Left kidney (tissue), 8 donors: Measurements from ENCODE around the gene SLC4A5. TPM values are rescaled to one million over a fixed set of nuclear protein-coding genes. Genes with fewer than 3 reads are reported as not detected.

Source experiments
- DNase-seq: peaks from one replicate; pipeline ENCODE4 v3.0.0-alpha.2; 2013
- long read RNA-seq, 8 donors: transcript quantifications; one replicate each; lab custom pipeline, GENCODE V29; 2026
- polyA plus RNA-seq: library from polyadenylated mRNA; unstranded; fragments of 120-200 nt; gene quantifications from one replicate; pipeline ENCODE4 v1.2.1, GENCODE V29; 2013; ENCODE audit not compliant: insufficient read length

The SLC4A5 gene
- polyA plus RNA-seq = 3.7 TPM
- long read RNA-seq, donor 1 = 0 reads
- long read RNA-seq, donor 2, partial matches to known transcripts = 0 of 1 reads
- long read RNA-seq, donor 2, other reads (novel, unspliced or antisense) = 0 of 1 reads
- long read RNA-seq, donor 3 = 0 reads
- long read RNA-seq, donor 4 = 0 reads
- long read RNA-seq, donor 5 = 0 reads
- long read RNA-seq, donor 6, partial matches to known transcripts = 5 of 5 reads
- long read RNA-seq, donor 6, other reads (novel, unspliced or antisense) = 0 of 5 reads
- long read RNA-seq, donor 7 = 0 reads
- long read RNA-seq, donor 8 = 0 reads

- no peak for DNase-seq
These were observed at the start of gene SLC4A5 for GRCh38 chr2:74343316-74343715. TSS of gene SLC4A5 (minus strand) at chr2:74343416. CDS start at chr2:74315023, 28,393 bp downstream.

DNA sequence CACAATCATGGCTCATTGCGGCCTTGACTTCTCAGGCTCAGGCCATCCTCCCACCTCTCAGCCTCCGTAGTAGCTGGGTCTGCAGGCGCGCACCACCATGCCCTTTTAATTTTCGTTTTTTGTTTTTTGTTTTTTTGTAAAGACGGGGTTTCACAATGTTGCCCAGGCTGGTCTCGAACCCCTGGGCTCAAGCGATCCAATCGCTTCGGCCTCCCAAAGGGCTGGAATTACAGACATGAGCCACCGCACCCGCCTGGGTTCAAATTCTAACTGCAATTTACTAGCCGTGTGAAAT is 49.2 kb upstream of the SLC4A5 start:
- no peak for DNase-seq

- DNase-seq = peak; percentile 93
These were observed 48.6 kb upstream of the SLC4A5 start for GRCh38 chr2:74391580-74392448.

GRCh38 chr2:74391209-74391579 is 48.0 kb upstream of the SLC4A5 start:
- no peak for DNase-seq

DNA sequence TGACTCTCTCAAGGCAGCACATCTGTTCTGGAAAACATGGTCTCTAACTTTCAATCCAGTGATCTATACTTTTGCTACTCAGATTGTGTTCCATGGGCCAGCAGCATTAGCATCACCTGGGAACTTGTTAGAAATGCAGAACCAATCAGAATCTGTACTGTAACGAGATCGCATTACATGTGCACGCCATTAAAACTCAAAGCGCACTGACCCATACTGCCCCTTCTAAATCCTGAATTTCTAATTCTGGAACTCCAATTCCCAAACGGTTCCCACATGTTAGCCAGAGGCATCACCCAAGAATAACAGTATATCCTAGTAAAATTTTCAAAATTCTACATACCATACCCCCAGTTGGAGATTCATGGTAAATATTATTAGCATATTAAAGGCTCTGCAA is 47.4 kb upstream of the SLC4A5 start:
- DNase-seq = no peak

- DNase-seq = no peak
These were observed 44.1 kb upstream of the SLC4A5 start for GRCh38 chr2:74387346-74387745.

- DNase-seq = no peak
These were observed 42.2 kb upstream of the SLC4A5 start for GRCh38 chr2:74385396-74385795.

GRCh38 chr2:74384051-74384450 is 40.8 kb upstream of the SLC4A5 start:
- DNase-seq = no peak

- no peak for DNase-seq
These were observed 40.0 kb upstream of the SLC4A5 start for GRCh38 chr2:74383254-74383653.

- no peak for DNase-seq
These were observed 38.5 kb upstream of the SLC4A5 start for GRCh38 chr2:74381751-74382150.

DNA sequence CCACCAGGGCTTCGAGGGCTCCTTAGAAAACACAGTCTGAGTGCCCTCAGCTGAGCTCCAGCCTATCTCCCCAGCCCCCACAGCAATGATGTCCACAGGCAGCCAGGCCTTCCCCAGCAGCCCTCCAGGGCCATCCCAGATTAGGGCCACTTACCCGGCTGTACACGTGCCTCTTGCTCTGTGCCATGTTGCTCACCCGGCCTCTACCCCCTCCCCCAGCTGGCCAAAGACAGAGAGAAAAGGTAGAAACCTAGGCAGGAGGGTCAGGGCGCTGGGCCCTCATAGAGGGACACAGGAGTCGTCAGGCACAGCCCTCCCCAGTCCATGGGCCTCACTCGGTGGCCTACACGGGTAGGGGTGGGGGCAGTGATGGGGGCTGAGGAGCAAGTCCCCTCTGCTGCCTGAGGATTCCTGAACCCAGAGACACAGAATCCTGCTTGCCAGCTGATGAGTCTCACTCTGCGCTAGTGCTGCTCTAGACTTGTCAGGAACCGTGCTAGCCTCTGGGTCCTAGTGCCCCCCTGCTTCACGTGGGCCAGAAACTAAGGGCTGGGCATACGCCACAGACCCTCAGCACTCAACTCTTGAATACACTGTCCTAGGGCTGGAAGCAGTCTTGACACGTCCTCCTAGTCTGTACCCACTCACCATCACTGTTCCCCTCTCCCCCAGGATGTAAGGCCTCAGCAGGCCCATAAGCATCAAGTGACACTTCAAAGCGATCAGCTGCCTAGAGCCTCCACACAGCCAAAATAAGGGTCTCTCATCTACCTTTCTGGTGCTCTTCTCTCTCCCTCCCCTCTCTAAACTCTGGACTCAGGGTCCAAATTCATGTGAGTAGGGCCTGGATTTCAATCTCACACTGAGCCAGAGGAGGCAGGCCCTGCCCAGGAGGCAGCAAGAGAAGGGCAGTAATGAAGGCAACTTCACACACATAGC is 36.9 kb upstream of the SLC4A5 start, which contains the start of gene DCTN1:
Gene DCTN1 (minus strand): TSS at position 461 of the 939 bp plus-strand sequence. CDS start 274 bp downstream, at position 187.
- peak; percentile 53 for DNase-seq

DNA sequence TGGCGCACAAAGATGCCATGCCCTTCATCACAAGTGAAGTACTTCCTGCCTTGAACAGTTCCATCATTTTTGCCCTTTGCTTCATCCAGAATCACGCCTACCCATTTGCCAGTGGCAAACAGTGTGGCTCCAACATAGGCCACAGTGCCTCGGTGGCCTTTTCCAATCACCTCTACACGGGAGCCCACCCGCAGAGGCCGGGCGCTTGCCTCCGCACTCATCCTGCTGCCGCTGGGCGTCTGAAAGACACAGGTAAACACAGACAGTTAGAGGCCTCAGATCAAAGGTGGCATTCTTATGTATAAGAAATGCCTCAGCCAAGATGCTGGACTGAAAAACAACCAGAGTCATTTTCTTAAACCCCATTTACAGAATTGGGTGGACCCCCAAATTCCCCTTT is 34.8 kb upstream of the SLC4A5 start:
- no peak for DNase-seq

- no peak for DNase-seq
These were observed 32.6 kb upstream of the SLC4A5 start for GRCh38 chr2:74375838-74376237.

DNA sequence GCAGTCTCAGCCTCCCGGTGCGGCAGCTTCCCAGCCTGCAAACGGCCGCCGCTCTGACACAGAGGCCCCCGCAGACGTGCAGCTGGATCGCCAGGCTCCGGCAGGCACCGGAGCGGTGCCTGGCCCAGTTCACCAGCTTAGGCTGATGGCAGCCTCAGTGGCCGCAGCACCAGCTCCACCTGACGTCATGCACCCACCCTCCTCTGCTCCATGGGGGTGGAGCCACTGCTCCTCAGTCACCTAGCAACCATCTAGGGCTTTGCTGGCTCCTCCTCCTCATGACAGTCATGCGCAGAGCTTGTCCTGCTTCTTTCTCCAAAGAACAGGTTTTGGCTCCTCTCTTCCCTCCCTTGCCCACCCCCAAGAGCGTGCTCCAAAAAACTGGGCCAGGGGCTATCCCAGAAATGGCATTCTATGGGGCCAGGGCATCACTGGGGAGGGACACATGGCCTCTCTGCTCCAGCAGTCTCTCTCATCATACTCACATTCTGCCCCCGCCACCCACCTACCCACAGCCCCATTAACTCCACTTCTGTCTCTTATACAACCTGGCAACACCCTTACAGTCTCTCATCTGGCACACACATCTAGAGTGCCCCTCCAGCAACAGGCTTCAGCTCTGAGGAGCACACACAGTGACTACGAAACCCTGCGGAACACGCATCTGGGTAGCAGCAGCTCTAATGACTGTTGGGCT is 31.4 kb upstream of the SLC4A5 start:
- DNase-seq = peak; percentile 81

GRCh38 chr2:74373985-74374384 is 30.8 kb upstream of the SLC4A5 start:
- no peak for DNase-seq

DNA sequence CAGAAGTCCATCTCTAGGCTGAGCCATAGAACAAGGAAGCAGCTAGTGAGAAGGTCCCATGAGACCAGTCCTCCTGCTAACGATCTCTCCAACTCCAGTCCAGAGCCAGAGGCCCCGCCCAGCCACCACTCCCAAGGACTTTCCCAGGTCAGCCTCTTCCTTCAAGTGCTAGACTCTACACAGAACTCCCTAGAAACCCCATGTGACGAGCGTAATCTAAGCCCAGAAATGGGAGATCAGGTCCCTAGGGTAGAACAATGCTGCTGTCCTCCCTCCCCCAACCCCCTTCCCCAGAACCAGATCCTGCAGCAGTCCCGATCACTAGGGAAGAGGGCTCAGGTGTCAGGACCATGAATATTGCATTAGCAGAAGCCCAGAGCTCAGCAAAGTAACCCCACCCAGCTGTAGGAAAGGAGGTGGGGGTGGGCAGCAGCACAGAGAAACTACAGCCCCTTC is 30.0 kb upstream of the SLC4A5 start:
- no peak for DNase-seq

- no peak for DNase-seq
These were observed 29.5 kb upstream of the SLC4A5 start for GRCh38 chr2:74372674-74373073.

- no peak for DNase-seq
These were observed 28.2 kb upstream of the SLC4A5 start for GRCh38 chr2:74371421-74371820.

DNA sequence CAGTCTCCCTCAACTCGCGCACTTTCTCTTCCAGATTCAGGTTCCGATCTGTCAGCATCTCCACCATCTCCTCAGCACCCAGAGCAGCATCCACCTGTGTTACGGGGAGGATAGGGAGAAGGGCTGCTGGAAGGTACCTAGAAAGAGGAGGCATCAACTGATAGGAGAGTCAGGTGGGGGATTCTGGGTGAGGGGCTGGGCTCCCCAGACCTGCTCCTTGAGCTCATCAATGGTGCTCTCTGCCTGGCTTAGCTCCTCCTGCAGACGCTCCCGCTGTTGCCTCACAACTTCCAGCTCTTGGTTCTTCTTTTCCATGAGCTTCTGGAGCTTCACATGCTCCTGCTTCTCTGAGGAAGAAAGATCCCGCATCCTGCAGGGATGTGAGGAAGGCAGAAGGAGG is 26.8 kb upstream of the SLC4A5 start:
- DNase-seq = no peak

DNA sequence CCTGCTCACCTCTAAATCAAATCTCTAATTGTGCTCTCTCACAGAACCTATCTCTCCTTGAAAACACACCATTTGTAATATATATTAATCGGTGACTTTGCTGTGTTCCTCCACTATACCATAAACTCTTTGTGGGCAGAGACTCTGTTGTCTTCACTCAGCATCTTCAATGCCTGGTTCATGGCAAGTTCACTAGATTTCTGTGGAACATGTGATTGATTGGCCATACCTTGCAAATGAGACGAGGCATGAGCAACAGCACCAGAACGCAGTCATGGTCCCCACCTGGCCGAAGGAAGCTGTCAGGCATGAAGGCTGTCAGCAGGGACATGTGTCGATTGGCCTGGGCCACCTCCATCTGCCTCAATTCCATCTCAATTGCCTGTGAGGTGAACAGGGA is 25.3 kb upstream of the SLC4A5 start:
- no peak for DNase-seq

GRCh38 chr2:74367789-74368188 is 24.6 kb upstream of the SLC4A5 start:
- no peak for DNase-seq

DNA sequence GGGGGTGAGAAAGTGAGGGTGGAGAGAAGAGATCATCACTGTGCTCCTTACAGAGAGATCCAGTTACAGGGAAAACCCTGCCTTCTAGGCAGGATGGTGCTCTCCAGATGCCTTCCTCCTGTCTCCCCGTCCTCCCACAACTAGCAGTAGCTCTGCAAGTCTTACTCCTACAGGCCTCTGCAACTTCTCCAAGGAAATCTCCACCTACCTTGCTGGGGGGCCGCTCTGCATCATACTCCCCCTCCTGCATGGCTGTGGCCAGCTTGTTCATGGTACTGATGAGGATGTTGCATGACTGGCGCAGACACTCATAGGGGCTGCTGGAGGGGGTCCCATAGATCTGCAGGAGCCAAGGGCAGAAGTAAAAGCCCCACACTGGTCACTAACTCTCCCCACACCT is 22.8 kb upstream of the SLC4A5 start:
- DNase-seq = no peak
